ENCODE data around the gene FRMD4A.

DNA sequence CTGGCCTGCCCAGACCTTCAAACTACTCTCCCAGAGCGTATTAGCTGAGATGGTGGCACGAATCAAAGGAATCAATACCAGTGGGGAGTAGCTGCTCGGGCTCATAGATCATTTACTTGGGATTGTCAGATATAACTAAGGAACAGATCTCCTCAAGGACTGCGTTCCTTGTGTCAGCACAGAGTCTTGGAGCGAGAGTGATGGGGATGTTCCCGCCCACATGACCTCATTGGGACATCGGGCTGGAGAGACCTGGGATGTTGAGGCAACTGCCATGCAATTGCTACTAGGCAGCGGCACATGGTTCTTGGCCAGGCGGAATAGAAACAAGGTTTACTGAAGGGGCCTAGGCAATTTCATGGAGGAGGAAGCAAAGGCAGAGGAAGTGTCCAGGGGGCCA, 132.6 kb downstream of the FRMD4A start:
- TF ChIP-seq, protein P1, sequence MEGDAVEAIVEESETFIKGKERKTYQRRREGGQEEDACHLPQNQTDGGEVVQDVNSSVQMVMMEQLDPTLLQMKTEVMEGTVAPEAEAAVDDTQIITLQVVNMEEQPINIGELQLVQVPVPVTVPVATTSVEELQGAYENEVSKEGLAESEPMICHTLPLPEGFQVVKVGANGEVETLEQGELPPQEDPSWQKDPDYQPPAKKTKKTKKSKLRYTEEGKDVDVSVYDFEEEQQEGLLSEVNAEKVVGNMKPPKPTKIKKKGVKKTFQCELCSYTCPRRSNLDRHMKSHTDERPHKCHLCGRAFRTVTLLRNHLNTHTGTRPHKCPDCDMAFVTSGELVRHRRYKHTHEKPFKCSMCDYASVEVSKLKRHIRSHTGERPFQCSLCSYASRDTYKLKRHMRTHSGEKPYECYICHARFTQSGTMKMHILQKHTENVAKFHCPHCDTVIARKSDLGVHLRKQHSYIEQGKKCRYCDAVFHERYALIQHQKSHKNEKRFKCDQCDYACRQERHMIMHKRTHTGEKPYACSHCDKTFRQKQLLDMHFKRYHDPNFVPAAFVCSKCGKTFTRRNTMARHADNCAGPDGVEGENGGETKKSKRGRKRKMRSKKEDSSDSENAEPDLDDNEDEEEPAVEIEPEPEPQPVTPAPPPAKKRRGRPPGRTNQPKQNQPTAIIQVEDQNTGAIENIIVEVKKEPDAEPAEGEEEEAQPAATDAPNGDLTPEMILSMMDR (IDR thresholded peaks at IDR 0.05), result no peak
- TF ChIP-seq POLR2A (IDR thresholded peaks at IDR 0.05), result no peak

Measured in heart left ventricle (tissue), 13 donors.